B cell (primary cell): Measurements from ENCODE around the gene ACY1.

ENCODE experiments used
- CTCF ChIP-seq: fragments of 200-600 bp; IDR thresholded peaks from one replicate; pipeline ENCODE4 v1.8.0; 2022; ENCODE audit warnings: antibody characterized with exemption, mild to moderate bottlenecking
- EZH2 ChIP-seq: IDR thresholded peaks from 2 replicates; pipeline ENCODE4 v1.6.1; 2012; ENCODE audit warnings: borderline replicate concordance, low read depth, mild to moderate bottlenecking, moderate library complexity, low read length; ENCODE audit not compliant: insufficient read depth, poor library complexity, severe bottlenecking

- TF ChIP-seq EZH2 (no peak), CTCF (no peak)
Measured at GRCh38 chr3:51954713-51955112, 28.6 kb upstream of the ACY1 start.
